SIG-M5 treated with dmso at 0.1 percent for 504 hours (cell line): ENCODE results near the gene STK38L.

Experiments
- DNase-seq: peaks from one replicate; lab custom pipeline; 2025; ENCODE audit not compliant: unreplicated experiment; lab: John Stamatoyannopoulos, UW

The STK38L gene

DNA sequence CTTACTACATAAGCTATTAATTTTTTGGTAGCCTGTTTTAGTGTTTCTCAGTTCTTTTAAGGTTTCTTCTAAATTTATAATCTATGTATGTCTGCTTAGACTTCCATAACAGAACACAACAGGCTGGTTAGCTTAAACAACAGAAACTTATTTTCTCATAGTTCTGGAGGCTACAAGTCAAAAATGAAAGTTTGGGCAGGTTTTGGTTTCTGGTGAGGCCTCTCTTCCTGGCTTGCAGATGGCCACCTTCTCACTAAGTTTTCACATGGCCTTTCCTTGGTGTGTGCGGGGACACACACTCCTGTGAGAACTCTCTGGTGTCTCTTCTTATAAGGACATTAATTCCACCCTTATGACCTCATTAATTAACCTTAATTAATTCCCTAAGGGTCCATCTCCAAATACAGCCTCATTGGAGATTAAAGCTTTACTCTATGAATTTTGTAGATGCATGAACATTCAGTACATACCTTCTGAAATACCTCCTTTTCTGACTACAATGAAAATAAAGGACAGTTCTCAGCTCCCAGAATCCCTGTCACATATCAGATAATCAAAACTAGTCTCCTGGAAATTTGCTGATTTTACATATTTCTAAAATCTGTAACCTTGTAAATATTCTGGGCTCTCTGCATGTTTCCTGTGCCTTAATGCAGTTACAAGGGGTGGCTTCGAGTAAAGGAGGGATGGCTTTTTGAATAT, 65.4 kb downstream of the STK38L start:
- DNase-seq, result no peak

DNA sequence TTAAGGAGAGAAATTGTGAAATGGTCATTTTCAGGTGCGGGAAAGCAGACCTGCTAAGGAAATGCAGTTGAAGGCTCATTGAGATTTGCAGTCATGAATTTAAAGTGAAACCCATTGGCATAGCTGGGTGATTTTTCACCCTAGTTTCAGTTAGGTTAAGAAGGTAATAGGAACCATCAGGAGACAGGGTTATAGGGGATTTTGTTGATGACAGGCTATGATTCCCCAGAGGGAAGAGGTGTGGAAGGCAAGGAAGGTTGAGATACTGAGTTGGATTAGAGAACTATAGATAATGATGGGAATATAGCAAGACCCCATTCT, 65.9 kb downstream of the STK38L start:
- DNase-seq, result no peak

DNA sequence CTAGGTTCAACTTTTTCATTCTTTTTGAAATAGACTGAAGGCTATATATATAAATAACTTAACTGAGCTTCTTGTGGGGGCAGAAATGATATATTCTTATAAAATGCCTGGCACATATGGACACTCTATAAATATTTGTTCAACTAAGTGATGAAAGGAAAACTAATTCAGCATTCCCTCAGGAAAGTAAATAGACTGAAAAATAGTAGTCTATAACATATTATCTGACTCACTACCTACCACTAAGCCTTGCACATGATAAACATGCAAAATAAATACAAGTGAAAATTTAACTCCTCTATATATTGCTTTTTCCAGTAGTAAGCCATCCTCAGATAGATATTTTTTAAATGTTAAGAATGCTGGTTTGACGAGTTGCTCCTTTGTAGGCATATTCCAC, 72.9 kb downstream of the STK38L start:
- DNase-seq, result no peak

DNA sequence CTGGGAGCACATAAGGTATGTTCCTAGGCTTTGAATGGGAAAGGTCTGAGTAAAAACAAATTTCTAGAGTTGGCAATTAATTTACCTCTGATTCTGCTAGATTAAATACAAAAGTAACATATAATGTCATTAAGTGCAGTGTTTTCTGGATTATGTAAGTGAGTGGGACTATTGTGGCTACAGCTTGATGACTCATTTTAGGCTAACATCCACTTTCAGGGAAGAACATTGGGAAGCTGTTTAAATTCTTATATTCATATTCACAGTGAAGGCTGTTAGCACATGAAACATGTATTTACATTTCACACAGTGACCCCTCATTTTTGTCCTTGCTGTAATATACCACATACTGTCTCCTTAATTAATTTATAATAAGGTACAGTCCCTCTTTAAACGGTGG, 75.3 kb downstream of the STK38L start:
- DNase-seq, result no peak

DNA sequence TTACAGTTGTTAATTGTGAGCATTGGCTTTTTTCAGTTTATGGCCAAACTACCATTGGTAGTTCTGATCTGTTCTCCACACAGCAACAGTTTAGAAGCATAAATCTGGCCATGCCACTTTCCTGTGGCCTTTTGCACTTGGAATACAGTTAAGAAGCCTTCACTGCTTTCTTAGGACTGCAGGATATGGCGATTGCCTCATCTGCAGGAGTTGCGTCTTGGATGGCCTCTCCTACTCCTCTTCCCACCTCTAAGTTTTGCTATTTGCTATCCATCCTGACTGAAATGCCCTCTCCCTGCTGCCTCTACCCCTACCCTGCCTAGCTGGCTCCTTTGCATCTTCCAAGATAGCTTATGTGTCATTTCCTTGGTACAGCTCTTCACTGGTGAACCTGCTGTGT, 75.8 kb downstream of the STK38L start:
- DNase-seq, result no peak

DNA sequence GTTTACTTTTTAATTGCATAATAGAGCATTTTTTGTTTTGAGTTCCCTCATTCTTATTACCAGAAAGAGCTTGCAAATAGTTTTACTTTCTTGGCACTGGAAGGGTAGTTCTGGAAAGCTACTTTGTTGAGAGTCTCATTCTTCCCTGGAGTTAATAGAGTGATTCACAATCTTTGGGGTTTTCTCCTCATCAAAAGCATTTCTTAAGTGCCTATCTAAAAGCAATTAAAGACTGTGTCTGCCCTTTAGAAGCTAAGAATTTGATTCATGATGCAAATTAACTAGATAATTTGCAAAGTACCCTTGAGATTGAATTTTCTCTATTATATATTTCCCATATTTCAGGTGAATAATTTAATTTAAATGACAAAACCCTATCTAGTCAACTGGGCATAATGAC, 80.4 kb downstream of the STK38L start:
- DNase-seq, result no peak

DNA sequence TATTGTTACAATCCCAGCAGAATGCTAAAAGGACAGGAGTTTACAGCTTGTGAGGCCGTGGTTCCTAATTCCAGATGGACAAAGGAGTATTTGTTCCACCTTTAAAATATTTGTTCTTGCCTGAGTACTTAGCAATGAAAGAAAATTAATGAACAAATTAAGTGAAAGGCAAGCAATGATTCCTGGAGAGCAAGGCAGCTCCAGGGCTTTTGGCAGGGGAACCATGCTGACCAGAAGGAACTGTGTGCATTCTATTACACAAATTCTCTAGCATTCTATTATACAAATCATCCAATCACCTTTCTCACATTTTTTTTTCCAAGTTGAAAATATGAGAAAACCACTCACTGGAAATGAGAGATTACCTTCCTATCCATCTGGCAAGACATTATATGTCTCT, 86.8 kb downstream of the STK38L start:
- no peak for DNase-seq

DNA sequence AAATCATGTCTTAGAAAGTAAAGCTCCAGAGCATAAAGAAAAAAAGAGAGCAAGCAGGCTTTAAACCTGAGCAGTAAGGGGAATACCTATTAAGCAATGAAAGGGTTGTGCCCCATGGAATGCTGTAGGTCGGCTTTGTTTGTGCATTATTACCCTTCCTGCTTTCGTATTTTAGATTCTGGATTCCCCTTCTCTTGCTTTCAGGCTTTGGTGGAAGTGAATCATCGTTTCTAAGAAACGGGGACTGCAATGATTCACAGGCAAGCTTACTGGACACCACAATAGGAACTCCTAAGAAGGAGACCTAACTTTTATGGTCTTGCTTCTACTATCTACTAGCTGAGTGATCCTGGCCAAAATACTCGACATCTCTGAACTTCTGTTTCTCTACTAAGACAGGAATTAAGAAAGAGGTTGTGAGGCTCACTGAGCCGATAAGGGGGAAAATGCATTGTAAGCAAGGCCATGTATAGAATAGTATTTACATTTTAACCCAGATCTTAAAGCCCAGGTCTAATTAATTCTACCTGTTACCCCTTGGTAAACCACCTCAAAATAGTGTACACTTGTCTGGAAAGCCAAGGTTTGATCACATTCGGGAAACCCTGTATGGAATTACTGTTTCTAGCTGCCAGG, 87.3 kb downstream of the STK38L start:
- peak; percentile 82 for DNase-seq

DNA sequence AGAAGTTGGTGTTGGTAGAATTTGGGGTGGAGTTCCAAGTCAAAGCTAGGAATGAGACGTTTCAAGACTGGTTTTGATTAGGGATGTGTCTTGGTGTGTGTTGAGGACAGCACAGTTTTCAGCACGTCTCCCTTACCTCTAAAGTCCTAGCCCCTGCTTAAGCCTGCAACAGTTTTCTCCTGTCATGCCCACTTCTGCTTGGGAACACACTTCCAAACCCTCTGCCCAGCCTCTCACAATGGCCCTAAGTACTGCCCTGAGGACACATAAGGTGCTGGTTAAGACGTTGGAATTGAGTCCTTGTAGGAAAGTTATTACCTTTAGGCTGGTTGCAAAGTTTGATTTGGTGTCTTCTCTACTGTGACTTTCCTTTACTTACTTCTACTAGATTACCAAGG, 87.8 kb downstream of the STK38L start:
- DNase-seq, result no peak

DNA sequence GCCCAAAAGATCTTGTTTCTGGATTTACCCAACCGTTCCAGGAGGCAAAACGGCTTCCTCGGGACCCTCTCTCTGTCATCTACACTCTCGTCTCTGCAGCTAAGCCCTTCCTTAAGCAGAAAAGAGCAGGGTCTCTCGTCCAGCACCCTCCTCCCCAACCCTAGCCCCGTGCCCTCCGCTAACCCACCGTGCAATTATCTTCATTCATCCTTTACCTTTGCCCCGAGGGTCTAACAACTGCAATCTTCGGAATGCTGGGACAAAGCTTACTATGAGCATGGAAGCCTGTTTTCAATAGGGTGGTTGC, 88.3 kb downstream of the STK38L start:
- no peak for DNase-seq

DNA sequence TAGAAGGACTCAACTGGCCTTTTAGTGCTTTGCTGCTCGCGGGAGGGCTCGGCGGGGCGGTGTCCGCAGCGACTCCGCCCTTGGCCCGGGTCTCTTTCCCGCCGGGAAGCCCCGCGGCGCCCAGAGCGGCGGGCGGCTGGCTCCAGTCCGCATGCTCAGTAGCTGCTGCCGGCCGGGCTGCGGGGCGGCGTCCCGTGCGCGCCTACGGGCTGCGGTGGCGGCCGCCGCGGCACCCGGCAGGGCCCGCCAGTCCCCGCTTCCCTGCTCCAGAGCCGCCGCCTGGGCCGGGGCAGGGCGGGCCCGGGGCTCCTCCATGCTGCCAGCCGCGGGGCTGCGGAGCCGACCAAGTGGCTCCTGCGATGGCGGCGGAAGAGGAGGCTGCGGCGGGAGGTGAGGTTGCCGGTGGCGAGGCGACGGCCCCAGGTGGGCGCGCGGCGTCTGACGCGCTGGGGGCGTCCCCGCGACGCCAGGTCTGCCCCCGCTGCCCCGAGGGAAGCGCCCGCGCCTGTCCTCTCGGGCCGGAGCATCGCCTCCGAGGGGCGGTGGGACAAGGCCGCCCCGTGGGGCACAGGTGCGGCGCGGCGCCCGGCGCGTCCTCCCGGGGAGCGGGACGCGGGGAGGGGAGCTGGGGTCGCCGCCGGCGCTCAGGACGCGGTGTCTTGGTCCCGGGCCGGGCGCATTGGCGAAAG, 88.8 kb downstream of the STK38L start, which contains the start of gene BMAL2:
BMAL2 (plus strand) TSS at position 123 of the 689 bp plus-strand sequence; CDS start at position 360, 237 bp downstream.
- peak; percentile 33 for DNase-seq

DNA sequence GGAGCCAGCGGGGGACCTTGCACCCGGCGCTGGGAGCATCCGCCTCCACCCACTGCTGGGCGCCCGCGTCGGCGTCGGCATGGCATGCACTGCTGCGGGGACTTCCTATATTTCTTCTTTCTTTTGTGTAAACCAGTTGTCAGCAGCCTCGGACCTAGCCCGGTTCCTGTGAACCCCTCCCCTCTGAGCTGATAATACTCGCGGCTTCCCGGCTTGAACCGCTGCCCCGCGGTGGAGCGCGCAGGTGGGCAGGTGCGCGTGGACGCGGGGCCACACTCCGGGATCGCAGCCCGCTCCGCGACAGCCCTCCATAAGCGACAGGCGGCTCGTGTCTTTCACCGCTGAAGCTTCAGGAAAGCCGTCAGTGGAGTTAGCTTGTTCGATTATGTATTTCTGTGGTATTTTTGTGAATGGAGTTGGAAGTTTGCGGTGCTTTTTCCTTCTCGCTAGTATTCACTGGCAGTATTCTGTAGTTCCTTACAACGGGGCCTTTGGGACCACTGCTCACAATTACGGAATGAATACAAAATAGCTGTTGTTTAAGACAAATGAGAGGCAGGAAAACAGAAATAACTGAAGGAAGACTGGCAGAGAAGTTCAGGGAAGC, 89.4 kb downstream of the STK38L start:
- DNase-seq, result peak; percentile 60

DNA sequence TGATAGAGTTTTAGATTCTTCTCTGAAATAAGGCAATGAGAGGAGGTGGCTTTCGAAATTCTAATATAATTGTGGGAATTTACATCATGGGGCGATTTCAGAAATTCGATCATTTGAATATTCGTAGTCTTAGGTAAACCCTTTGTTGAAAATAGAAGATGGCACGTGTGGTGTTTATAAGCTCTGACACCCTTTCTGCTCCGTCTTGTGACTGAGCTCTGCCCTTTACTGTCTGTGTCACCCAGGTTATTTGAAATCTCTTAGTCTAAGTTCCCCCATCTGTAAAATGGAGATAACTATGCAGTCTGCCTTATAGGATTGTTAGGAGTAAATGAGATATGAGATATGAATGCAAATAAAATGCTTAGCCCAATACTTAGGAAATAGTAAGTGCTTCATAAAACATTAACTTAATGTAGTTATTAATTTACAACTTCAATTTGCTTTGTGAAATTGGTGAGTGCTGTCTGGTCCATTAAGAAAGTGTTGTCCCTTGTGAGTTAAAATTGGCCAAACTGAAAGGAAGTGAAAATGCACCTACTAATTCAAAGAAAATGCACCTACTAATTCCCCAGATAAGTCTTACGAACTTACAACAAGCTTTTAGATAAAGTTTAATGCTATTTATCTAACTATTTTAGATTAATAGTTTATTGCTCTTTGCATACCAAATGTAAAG, 90.1 kb downstream of the STK38L start:
- no peak for DNase-seq

DNA sequence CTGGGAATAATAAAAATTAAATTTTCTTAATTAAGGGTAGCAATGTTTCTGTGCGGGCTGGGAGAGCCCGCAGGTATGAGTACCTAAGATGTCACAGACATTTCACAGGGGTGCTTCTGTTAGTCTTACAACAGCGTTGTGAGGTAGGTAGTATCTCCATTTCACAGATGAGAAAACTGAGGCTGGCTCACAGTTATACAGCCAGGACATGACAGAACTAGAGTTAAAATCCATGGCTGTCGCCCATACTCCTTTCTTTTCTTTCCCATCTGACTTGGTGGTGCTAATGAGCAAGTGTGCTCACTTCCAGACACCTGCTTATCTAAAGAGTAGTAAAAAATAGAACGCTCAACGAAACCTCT, 90.6 kb downstream of the STK38L start:
- no peak for DNase-seq

DNA sequence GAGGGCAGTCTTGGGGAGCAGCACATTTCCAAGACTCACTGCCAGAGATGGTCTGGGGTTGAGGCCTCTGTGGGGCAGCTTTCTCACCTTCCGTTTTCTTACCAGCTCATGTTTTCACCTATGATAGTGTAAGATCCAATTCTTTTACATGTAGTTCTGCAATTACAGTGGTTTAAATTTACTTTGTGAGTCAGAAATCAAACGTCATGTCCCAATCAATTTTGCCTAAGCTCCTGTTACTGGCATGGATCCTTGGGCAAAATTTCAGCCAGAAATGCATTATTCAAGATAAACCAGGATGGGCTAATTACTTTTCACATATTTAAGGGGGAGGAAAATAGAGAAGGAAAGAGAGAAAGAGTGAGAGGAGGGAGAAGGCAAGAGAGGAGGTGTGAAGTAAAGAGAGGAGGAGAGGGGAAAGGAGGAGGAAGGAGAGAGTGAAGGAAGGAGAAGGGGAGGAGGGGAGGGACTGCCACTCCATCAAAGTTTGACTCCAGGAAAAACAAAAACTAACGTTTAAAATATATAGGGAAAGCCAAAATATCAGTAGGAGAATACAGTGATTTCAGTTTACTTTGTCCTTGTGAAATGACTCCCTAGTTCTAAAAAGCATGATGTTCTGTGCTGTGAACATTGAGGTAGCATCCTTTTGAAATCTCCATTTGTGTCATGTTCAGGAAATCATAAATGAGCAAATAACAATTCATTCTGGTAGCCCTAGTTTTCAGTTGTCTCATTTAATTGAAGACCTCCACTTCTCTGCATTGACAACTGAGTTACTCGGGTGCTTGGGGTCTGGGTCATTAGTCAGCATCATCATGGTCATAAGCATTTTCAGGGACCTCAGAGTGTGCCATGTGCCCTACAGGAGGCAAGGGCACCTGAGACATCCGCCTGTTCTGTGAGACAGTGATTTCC, 91.5 kb downstream of the STK38L start:
- no peak for DNase-seq

DNA sequence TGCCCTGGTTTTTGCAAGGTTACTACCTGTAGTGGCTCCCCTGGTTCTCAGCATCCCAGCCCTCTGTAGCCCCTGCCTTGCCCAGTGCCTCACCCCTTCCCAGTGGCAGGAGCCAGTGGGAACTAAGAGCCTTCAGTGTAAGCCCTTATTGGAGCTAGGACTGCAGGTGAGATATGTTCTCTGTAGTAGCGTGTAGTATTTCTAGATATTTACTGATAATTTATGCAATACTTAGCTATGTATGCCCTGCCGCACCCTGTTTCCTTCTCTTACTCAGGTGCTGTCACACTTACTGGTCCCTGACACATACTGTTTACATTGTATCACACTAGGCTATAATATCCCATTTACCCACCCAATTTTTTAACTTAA, 92.2 kb downstream of the STK38L start:
- no peak for DNase-seq

DNA sequence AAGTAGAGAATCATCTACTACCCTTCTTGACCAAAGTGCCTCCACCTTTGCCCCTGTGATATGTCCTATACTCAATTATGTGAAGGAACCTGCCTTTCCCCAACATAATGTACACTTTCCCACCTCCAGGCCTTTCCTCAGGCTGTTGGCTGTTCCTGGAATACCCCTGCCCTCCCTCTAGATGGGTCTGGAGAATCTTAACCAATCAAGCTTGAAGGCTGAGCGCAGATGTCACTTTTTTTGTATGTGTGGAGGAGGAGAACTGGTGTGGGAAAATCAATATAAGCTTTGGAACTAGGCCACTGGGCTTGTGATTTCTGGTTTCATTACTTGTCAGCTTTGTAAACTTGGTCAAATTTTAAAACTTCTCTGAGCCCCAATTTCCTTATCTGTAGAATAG, 93.3 kb downstream of the STK38L start:
- DNase-seq, result no peak

DNA sequence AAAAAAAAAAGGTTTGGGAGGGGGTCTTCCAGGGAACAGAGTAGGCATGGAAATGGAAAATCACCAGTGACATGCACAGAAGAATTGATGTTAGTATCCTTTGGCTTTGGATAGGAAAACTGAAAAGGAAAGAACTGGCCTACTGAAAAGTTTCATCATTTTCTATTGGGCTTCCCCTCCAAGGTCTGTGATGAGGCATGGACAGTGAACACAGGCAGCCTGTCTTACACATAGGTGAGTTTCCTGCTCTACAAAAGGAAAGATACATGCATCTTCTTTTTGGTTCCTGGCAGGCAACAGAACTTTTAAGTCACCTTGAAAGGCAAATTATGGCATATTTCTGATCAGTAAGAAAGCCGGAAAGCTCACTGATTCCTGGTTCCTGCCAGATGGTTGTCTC, 94.4 kb downstream of the STK38L start:
- DNase-seq, result no peak

DNA sequence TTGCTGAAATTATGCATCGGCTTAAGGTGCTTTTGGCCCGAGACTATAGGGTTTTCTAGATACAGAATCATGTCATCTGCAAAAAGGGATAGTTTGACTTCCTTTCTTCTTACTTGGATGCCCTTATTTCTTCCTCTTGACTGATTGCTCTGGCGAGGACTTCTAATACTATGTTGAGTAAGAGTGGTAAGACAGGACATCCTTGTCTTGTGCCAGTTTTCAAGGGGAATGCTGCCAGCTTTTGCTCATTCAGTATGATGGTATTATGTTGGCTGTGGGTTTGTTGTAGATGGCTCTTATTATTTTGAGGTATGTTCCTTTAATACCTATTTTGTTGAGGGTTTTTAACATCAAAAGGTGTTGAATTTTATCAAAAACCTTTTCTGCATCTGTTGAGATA, 96.9 kb downstream of the STK38L start:
- no peak for DNase-seq

DNA sequence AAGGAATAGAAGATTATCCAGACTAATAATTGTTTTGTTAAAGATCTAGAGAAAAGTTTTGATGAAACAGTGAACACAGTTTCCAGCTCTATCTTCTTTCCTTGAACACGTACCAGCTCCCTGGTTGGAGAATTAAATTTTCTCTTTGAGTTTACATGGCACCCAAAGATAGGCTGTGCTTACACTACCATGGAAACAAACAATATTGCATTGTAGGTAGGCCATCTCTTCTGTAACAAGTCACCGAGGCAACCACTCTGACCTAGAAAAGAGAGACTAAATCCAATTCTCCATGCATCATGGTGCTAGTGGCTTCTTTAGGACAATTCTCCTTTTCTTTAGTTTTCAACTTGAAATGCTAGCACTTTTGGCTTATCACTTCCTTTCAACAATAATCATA, 98.5 kb downstream of the STK38L start:
- DNase-seq, result no peak
